HFFc6 (cell line): ENCODE results near the gene TTF2. TPM values are rescaled to one million over a fixed set of nuclear protein-coding genes. Genes with fewer than 3 reads are reported as not detected.

Experiments used
- DNase-seq: peaks from one replicate; pipeline ENCODE4 v3.0.0-alpha.2; 2018
- H3K27ac Mint-ChIP-seq: 2 replicates; pipeline ENCODE4 v1.8.0; 2020; ENCODE audit warnings: mild to moderate bottlenecking, mixed read lengths
- H3K27me3 Mint-ChIP-seq: 2 replicates; pipeline ENCODE4 v1.8.0; 2021; ENCODE audit warnings: mild to moderate bottlenecking, moderate library complexity, mixed read lengths; ENCODE audit not compliant: insufficient read depth
- H3K36me3 Mint-ChIP-seq: 2 replicates; pipeline ENCODE4 v1.8.0; 2021; ENCODE audit warnings: low read depth, mixed read lengths
- H3K4me1 Mint-ChIP-seq: 2 replicates; pipeline ENCODE4 v1.8.0; 2020; ENCODE audit warnings: low read depth, mixed read lengths
- H3K4me3 Mint-ChIP-seq: 2 replicates; pipeline ENCODE4 v1.8.0; 2020; ENCODE audit warnings: mild to moderate bottlenecking, moderate library complexity, mixed read lengths
- H3K9me3 Mint-ChIP-seq: 2 replicates; pipeline ENCODE4 v1.8.0; 2020; ENCODE audit warnings: mild to moderate bottlenecking, mixed read lengths
- total RNA-seq, 6 experiments: library from RNA; stranded (reverse); fragmentation: NEBNext Ultra II Directional; extraction: Animal tissue kit (Norgen Biotek cat#: 25700); gene quantifications; 2 replicates in 1 of 6; 3 replicates in 5 of 6; pipeline ENCODE4 v1.2.3, GENCODE V29; 2021
- TF ChIP-seq, protein P1 (sequence below): fragments of 200-600 bp; sonication (generic); IDR thresholded peaks from 2 replicates; pipeline ENCODE4 v1.5.0; 2021; ENCODE audit warnings: antibody characterized with exemption, mild to moderate bottlenecking

Gene TTF2
- total RNA-seq, 6 experiments from 2014 or later = 18.7 to 28.6 (median 24.2) TPM

DNA sequence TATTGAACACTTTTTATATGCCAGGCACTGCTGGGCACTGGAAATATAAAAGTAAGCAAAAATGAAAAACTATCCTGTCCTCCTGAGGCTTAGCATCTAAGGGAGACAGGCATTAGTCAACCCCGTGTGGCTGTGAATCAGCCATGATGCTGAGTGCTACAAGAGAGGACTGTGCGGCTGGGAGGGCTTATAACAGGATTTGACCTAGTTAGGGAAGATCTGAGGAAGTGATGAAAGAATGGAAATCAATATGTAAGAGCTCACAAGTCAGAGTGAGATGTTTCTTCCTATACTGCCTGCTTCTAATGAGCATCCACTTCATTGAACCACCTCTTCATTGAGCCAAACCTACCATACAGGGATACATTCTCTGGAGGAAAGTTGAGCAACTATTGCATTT lies 46.4 kb downstream of the TTF2 start:
- DNase-seq = no peak
- Mint-ChIP-seq H3K27me3 (no peaks in the 10 kb centered on the region; the same call in 1 of the 2 replicates), H3K36me3 (peaks cover 47% of the 10 kb centered on the region), H3K4me1 (peaks cover 24% of the 10 kb centered on the region), H3K27ac (no peak overlapping the region), H3K9me3 (no peaks in the 10 kb centered on the region), H3K4me3 (no peak overlapping the region)
- TF ChIP-seq, protein P1, sequence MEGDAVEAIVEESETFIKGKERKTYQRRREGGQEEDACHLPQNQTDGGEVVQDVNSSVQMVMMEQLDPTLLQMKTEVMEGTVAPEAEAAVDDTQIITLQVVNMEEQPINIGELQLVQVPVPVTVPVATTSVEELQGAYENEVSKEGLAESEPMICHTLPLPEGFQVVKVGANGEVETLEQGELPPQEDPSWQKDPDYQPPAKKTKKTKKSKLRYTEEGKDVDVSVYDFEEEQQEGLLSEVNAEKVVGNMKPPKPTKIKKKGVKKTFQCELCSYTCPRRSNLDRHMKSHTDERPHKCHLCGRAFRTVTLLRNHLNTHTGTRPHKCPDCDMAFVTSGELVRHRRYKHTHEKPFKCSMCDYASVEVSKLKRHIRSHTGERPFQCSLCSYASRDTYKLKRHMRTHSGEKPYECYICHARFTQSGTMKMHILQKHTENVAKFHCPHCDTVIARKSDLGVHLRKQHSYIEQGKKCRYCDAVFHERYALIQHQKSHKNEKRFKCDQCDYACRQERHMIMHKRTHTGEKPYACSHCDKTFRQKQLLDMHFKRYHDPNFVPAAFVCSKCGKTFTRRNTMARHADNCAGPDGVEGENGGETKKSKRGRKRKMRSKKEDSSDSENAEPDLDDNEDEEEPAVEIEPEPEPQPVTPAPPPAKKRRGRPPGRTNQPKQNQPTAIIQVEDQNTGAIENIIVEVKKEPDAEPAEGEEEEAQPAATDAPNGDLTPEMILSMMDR = no peak

DNA sequence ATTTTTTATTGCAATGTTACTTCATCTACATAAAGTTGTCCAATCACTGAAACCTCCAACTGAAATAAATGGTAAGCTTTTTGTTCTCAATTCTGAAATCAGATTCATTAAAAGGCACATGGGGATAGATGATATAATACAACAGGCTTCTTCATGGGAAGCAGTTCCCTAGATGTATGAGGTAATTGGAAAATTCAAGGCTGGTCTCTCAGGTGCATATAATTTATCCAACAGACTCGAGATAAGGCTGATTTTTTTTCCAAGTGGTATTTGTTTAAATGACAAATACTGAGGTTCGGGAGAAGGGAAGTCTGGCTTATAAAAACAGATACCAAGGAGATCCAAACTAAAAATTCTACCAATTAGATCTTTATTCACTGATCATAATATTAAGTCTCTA lies 47.2 kb downstream of the TTF2 start:
- no peak for DNase-seq
- Mint-ChIP-seq H3K4me1 (peaks cover 24% of the 10 kb centered on the region), H3K4me3 (no peak overlapping the region), H3K27ac (no peak overlapping the region), H3K27me3 (no peaks in the 10 kb centered on the region; the same call in 1 of the 2 replicates), H3K36me3 (peaks cover 47% of the 10 kb centered on the region), H3K9me3 (no peaks in the 10 kb centered on the region)
- TF ChIP-seq, protein P1 = no peak

DNA sequence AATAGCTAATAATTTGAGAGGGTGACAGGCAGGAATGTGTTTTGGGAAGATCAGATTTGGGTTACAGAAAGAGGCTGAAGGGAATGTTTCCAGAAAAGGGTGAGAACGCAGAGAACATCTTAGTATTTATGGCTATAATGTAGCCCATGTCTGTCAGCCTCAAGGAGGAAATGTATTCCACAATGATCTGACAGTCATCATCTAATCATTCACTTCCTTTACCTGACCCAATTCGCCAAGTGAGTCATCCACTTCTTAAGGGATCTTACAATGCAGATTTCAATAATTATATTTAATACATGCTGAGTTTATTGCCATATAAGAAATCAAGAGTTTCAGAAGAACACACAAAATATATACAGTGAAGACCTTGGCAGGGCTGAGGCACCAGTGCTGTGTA lies 50.6 kb downstream of the TTF2 start:
- H3K36me3 Mint-ChIP-seq = peaks cover 37% of the 10 kb centered on the region
- TF ChIP-seq, protein P1 = no peak
- H3K27ac Mint-ChIP-seq = peak overlapping the region; percentile 39

DNA sequence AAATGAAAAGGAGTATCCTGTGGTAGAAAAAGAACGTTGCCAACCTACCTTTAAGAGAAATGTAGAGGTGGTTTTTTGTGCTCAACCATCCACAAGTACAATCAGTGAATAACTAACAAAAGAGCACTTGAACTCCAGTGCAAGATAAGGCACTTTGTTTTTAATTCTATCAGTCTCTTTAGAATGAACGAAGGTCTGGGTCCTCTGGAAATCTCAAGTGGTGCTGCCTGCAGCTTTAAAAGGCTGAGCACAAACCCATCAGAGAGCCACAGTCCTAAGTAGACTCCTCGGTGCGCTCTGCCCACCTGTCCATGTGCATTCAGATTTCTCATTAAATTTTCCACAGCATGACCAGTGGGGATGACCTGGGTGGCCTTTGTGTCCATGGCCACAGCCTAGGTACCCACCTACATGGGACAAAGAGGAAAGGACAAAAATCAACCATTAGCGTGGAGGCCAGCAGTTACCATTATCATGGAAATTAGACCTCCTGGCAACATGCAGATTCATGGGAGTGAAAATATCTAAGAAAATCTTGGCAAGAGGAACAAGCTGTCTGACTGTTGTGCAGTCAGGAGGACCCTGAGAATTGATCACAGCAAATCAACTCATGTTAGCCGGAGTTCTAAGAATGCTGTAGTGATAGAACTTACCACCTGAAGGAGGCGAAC lies 52.1 kb downstream of the TTF2 start:
- H3K36me3 Mint-ChIP-seq = peaks cover 24% of the 10 kb centered on the region

More for the DNA sequence above, 50.6 kb downstream of the TTF2 start:
- Mint-ChIP-seq H3K4me1 (peaks cover 24% of the 10 kb centered on the region), H3K9me3 (no peaks in the 10 kb centered on the region), H3K4me3 (no peak overlapping the region), H3K27me3 (no peaks in the 10 kb centered on the region; the same call in 1 of the 2 replicates)
- peak; percentile 5 for DNase-seq

DNA sequence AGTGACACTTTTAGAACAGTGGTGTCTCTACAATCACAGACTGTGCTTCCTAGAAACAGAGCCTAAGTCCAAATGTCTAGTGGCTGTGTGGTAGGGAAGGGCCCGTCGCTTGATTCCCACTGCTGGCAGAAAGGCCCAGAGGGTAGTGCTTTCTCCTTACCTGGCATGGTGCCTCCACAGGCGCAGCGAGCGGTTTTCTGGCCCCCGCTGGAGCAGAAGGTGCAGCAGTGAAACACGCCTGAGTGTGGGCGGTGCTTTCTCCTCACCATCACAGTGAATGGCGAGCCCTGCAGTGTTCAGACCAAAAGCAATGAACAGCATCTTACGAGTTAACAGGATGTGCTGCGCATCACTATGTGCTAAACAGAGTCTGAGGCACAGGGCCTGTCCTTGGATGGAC lies 53.1 kb downstream of the TTF2 start:
- Mint-ChIP-seq H3K36me3 (peaks cover 14% of the 10 kb centered on the region), H3K4me1 (peaks cover 30% of the 10 kb centered on the region), H3K4me3 (no peak overlapping the region), H3K27me3 (no peaks in the 10 kb centered on the region; the same call in 1 of the 2 replicates), H3K27ac (no peak overlapping the region), H3K9me3 (no peaks in the 10 kb centered on the region)
- no peak for DNase-seq
- TF ChIP-seq, protein P1 = no peak

More for the DNA sequence above, 52.1 kb downstream of the TTF2 start:
- Mint-ChIP-seq H3K9me3 (no peaks in the 10 kb centered on the region), H3K4me3 (no peak overlapping the region), H3K27me3 (no peaks in the 10 kb centered on the region; the same call in 1 of the 2 replicates), H3K27ac (no peak overlapping the region), H3K4me1 (peaks cover 24% of the 10 kb centered on the region)
- TF ChIP-seq, protein P1 = no peak
- no peak for DNase-seq
